Sigmoid colon (tissue), 4 donors: ENCODE data around the gene MMS19.

Experiments
- EP300 ChIP-seq, 4 donors: sonication (generic); formaldehyde crosslinking; IDR thresholded peaks; one replicate each; pipeline ENCODE4 v1.6.1; 2017; ENCODE audit warnings: antibody characterized with exemption in 4 of 4
- POLR2A ChIP-seq, 2 donors: fragments of 450-650 bp; IDR thresholded peaks; one replicate each; pipeline ENCODE4 v1.6.1; 2016; ENCODE audit warnings: antibody characterized with exemption in 2 of 2, mild to moderate bottlenecking in 2 of 2, moderate library complexity in 2 of 2
- POLR2AphosphoS5 ChIP-seq, 4 donors: sonication (generic); formaldehyde crosslinking; IDR thresholded peaks; one replicate each; pipeline ENCODE4 v1.6.1; 2017; ENCODE audit warnings: antibody characterized with exemption in 4 of 4

GRCh38 chr10:97490592-97490991 lies 7.6 kb downstream of the MMS19 start:
- TF ChIP-seq POLR2AphosphoS5 (IDR thresholded peaks at IDR 0.05) (no peak), POLR2A (IDR thresholded peaks at IDR 0.05) (no peak), EP300 (IDR thresholded peaks at IDR 0.05) (no peak)
